Retinal pigment epithelial cell (primary cell): ENCODE measurements around the gene TBC1D22A.

Experiments used
- DNase-seq: peaks from one replicate; pipeline ENCODE4 v3.0.0-alpha.2; 2010; ENCODE audit warnings: low read depth
- H3K4me3 ChIP-seq: 2 replicates; pipeline ENCODE4 v1.5.1; 2011; ENCODE audit warnings: mild to moderate bottlenecking, low read length, control low read depth, moderate library complexity
- CTCF ChIP-seq: conservative IDR thresholded peaks from 2 replicates; pipeline ENCODE4 v1.5.1; 2011; ENCODE audit warnings: low read depth, low read length, control low read depth, inconsistent platforms

The TBC1D22A gene

GRCh38 chr22:46744581-46744980 is 17.9 kb upstream of the TBC1D22A start:
- H3K4me3 ChIP-seq = no peak overlapping the region
- no peak for TF ChIP-seq CTCF
- no peak for DNase-seq

DNA sequence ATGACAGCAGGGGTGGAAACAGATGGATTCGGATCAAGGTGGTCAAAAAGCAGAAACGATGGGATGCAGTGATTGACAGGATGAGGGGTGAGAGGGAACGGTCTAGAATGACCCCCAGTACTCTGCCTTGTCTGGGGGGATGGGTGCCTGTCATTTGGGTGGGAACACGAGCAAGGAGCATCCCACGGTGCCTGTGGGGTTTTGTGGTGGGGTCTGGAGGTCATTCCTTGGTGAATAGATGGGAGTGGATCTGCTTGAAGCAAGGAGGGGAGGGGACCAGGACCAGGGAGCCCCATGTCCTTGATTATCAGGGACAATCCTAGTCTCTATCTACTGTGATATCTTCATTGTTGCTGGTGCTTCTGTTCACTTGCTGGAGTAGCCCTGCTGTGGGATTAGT is 16.3 kb upstream of the TBC1D22A start:
- DNase-seq = no peak

GRCh38 chr22:46746620-46747019 is 15.8 kb upstream of the TBC1D22A start:
- no peak for TF ChIP-seq CTCF
- DNase-seq = no peak
- no peak overlapping the region for H3K4me3 ChIP-seq

More for the DNA sequence above, 16.3 kb upstream of the TBC1D22A start:
- TF ChIP-seq CTCF = no peak
- H3K4me3 ChIP-seq = no peak overlapping the region

GRCh38 chr22:46747646-46748045 is 14.8 kb upstream of the TBC1D22A start:
- no peak for DNase-seq
- H3K4me3 ChIP-seq = no peak overlapping the region
- no peak for TF ChIP-seq CTCF

GRCh38 chr22:46748206-46748907 is 14.1 kb upstream of the TBC1D22A start:
- DNase-seq = no peak
- H3K4me3 ChIP-seq = no peak overlapping the region
- TF ChIP-seq CTCF = no peak

DNA sequence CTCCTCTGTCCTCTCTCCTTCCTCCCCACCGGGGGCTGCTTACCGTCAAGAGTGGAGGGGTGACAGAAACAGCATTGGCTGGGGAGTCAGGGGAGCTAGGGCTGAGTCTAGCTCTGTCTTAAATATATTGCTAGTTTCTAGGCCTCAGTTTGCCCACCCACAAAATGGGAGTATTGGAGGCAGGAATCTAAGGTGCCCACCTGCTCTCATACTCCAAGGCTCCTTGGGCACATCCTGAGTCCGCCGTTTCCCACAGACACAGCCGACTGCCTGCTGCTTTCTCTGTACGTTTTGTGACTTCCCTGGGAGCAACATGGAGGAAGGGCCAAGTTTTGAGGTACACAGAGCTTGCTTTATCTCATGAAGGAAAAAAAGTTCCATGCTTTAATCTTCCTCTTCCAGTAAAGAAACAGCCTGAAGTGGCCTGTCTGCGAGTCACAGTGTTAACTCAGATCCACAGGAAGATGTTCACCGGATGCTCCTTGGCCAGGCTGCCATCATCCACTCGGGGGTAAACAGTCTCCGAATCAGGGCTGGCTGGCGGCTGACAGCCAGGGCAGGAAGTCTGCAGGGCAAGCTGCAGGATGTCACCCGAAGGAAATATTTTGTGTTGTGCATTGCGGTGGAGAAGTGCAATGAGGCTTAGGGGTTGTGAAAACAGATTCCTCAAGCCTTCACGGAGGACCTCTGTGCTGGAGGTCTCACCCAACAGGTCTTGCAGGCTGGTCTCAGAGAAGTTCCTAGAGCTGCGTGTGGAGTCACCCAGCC is 13.4 kb upstream of the TBC1D22A start:
- TF ChIP-seq CTCF = no peak
- DNase-seq = no peak
- no peak overlapping the region for H3K4me3 ChIP-seq
